ENCODE results near the gene LEFTY2.
A peak's percentile ranks its signal among the peaks of the same experiment; 100 is the strongest.

Gene LEFTY2

GRCh38 chr1:225954753-225955152, 13.7 kb upstream of the LEFTY2 start:
- peak; percentile 60 for TF ChIP-seq SCRT2 (tag by site-specific recombination; IDR thresholded peaks at IDR 0.05)
- no peak for TF ChIP-seq ZNF558 (tag by site-specific recombination; IDR thresholded peaks at IDR 0.05)
- TF ChIP-seq SCRT1 (tag by site-specific recombination; IDR thresholded peaks at IDR 0.05; ENCODE audit: borderline replicate concordance) = peak; percentile 56; the same call in 1 of the 2 replicates
- no peak for TF ChIP-seq ZNF398 (tag by site-specific recombination; IDR thresholded peaks at IDR 0.05)
- no peak for TF ChIP-seq GLI2 (tag by site-specific recombination; IDR thresholded peaks at IDR 0.05; ENCODE audit: borderline replicate concordance, low read depth)
- Histone ChIP-seq H3K9me3 (ENCODE audit: control insufficient read depth, insufficient read depth, low read depth, low read length) (no peaks in the 10 kb centered on the region), H3K4me3 (ENCODE audit: low read depth, low read length) (no peak overlapping the region), H3K36me3 (ENCODE audit: control insufficient read depth in 2 of 2, insufficient read depth in 1 of 2, low read length in 2 of 2) (no peaks in the 10 kb centered on the region), H3K4me1 (ENCODE audit: control insufficient read depth, insufficient read depth, low read length) (no peaks in the 10 kb centered on the region), H3K27ac (ENCODE audit: extremely low read depth, low read depth, low read length) (no peak overlapping the region)
- CTCF ChIA-PET = interaction anchor here (0.5 to 2.1 kb wide), 6 partner anchors 8 to 480 kb away, joined by 3 to 9 read pairs (median 4); no protein-coding TSS in a partner anchor
- POLR2A ChIA-PET = interaction anchor here (0.6 kb wide), 1 partner anchor 167 kb away, joined by 3 read pairs; no protein-coding TSS in a partner anchor

GRCh38 chr1:225953315-225953714, 12.3 kb upstream of the LEFTY2 start:
- Histone ChIP-seq H3K27ac (ENCODE audit: extremely low read depth, low read depth, low read length) (no peak overlapping the region), H3K36me3 (ENCODE audit: control insufficient read depth in 2 of 2, insufficient read depth in 1 of 2, low read length in 2 of 2) (no peaks in the 10 kb centered on the region), H3K4me3 (ENCODE audit: low read depth, low read length) (no peak overlapping the region), H3K4me1 (ENCODE audit: control insufficient read depth, insufficient read depth, low read length) (no peaks in the 10 kb centered on the region), H3K9me3 (ENCODE audit: control insufficient read depth, insufficient read depth, low read depth, low read length) (no peaks in the 10 kb centered on the region)
- ChIA-PET POLR2A (interaction anchor here (1.2 kb wide), 1 partner anchor 29 kb away, joined by 3 read pairs; the partner anchor contains the start of gene PYCR2), CTCF (interaction anchor here (1.1 to 2.1 kb wide), 2 partner anchors 10 to 22 kb away, joined by 4 to 9 read pairs; no protein-coding TSS in a partner anchor)
- TF ChIP-seq HOXA7 (CRISPR knock-in tag; IDR thresholded peaks at IDR 0.05; ENCODE audit: borderline replicate concordance) (no peak), ZFP37 (tag by site-specific recombination; IDR thresholded peaks at IDR 0.05) (no peak)

DNA sequence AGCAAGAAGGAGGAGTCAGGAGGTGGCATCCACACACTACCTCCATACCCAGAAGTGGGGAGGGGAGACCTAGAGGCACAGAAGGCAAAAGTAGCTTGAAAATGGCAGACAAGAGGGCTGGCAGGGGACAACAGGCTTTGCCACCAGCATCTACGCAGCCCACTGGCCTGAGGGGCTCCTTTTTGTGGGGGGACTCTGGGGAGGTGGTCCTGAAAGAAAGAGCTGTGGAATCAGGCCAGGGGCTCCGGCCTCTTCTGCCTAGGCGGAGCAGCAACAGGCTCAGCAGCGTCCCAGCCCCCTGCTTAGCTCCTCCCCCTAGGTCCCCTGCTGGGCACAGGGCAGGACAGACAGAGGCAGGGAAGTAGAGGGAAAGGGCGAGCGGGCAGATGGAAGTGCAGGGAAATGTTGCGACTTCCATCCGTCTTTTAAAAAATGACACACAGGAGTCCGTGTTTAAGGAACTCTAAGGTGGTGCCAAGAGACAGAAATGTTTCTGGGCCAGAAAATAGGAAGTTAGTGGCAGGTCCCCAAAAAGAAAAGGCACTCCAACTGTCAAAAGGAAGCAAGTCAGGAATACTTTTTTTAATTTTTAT, 10.0 kb upstream of the LEFTY2 start:
- ChIA-PET CTCF (interaction anchor here (1.0 to 5.0 kb wide), 8 partner anchors 11 to 476 kb away, joined by 3 to 32 read pairs (median 3); no protein-coding TSS in a partner anchor), POLR2A (interaction anchor here (1.0 kb wide), 1 partner anchor 10 kb away, joined by 4 read pairs; the partner anchor contains the start of gene LEFTY2)
- Histone ChIP-seq H3K4me1 (ENCODE audit: control insufficient read depth, insufficient read depth, low read length) (no peaks in the 10 kb centered on the region), H3K9me3 (ENCODE audit: control insufficient read depth, insufficient read depth, low read depth, low read length) (no peaks in the 10 kb centered on the region), H3K27ac (ENCODE audit: extremely low read depth, low read depth, low read length) (no peak overlapping the region), H3K4me3 (ENCODE audit: low read depth, low read length) (no peak overlapping the region), H3K36me3 (ENCODE audit: control insufficient read depth in 2 of 2, insufficient read depth in 1 of 2, low read length in 2 of 2) (no peaks in the 10 kb centered on the region)
- TF ChIP-seq ZNF274 (IDR thresholded peaks at IDR 0.05; ENCODE audit: low read length) (no peak), ZNF274 (tag by site-specific recombination; IDR thresholded peaks at IDR 0.05; ENCODE audit: borderline replicate concordance) (no peak), ZNF677 (tag by site-specific recombination; IDR thresholded peaks at IDR 0.05) (peak; percentile 64; the same call in 1 of the 2 replicates), ZNF394 (tag by site-specific recombination; IDR thresholded peaks at IDR 0.05; ENCODE audit: borderline replicate concordance) (no peak), ZNF473 (tag by site-specific recombination; IDR thresholded peaks at IDR 0.05) (no peak), ZNF266 (tag by site-specific recombination; IDR thresholded peaks at IDR 0.05; ENCODE audit: low read depth) (no peak), ZNF629 (tag by site-specific recombination; IDR thresholded peaks at IDR 0.05) (no peak), ZBTB17 (tag by site-specific recombination; IDR thresholded peaks at IDR 0.05) (peak; percentile 40; the same call in 1 of the 2 replicates), GLIS1 (tag by site-specific recombination; IDR thresholded peaks at IDR 0.05) (0 out of 2 replicates have a peak, but pooled peaks have one; percentile 8), ZNF140 (tag by site-specific recombination; IDR thresholded peaks at IDR 0.05) (no peak), ZNF426 (tag by site-specific recombination; IDR thresholded peaks at IDR 0.05) (no peak), ZBTB44 (tag by site-specific recombination; IDR thresholded peaks at IDR 0.05) (0 out of 2 replicates have a peak, but pooled peaks have one; percentile 27), AEBP2 (tag by site-specific recombination; IDR thresholded peaks at IDR 0.05; ENCODE audit: borderline replicate concordance) (no peak), ZBTB26 (tag by site-specific recombination; optimal IDR thresholded peaks at IDR 0.05) (no peak)
- TF ChIP-seq, protein P1, sequence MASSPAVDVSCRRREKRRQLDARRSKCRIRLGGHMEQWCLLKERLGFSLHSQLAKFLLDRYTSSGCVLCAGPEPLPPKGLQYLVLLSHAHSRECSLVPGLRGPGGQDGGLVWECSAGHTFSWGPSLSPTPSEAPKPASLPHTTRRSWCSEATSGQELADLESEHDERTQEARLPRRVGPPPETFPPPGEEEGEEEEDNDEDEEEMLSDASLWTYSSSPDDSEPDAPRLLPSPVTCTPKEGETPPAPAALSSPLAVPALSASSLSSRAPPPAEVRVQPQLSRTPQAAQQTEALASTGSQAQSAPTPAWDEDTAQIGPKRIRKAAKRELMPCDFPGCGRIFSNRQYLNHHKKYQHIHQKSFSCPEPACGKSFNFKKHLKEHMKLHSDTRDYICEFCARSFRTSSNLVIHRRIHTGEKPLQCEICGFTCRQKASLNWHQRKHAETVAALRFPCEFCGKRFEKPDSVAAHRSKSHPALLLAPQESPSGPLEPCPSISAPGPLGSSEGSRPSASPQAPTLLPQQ (tag by site-specific recombination; IDR thresholded peaks at IDR 0.05) = no peak

Measured in HEK293 (cell line).